ENCODE results near the gene KIZ.

The KIZ gene

GRCh38 chr20:21109144-21109543 lies 16.7 kb upstream of the KIZ start:
- H3K4me3 Mint-ChIP-seq: no peak overlapping the region

GRCh38 chr20:21110811-21111210 lies 15.1 kb upstream of the KIZ start:
- TF ChIP-seq CTCF (IDR thresholded peaks at IDR 0.05): no peak
- Mint-ChIP-seq H3K9me3 (no peaks in the 10 kb centered on the region), H3K36me3 (ENCODE audit: low read depth) (no peaks in the 10 kb centered on the region), H3K4me3 (no peak overlapping the region), H3K27me3 (ENCODE audit: low read depth, poor library complexity) (peaks cover 78% of the 10 kb centered on the region), H3K4me1 (peaks cover 7% of the 10 kb centered on the region), H3K27ac (no peak overlapping the region)
- no peak for DNase-seq

More at GRCh38 chr20:21109144-21109543, 16.7 kb upstream of the KIZ start:
- Mint-ChIP-seq H3K36me3 (ENCODE audit: low read depth) (no peaks in the 10 kb centered on the region), H3K27ac (no peak overlapping the region), H3K27me3 (ENCODE audit: low read depth, poor library complexity) (peaks cover 85% of the 10 kb centered on the region), H3K9me3 (no peaks in the 10 kb centered on the region), H3K4me1 (peaks cover 7% of the 10 kb centered on the region)
- no peak for TF ChIP-seq CTCF (IDR thresholded peaks at IDR 0.05)
- DNase-seq: no peak

GRCh38 chr20:21111416-21111815 lies 14.5 kb upstream of the KIZ start:
- DNase-seq: no peak
- peaks cover 1% of the 10 kb centered on the region for H3K4me1 Mint-ChIP-seq
- no peak overlapping the region for H3K27ac Mint-ChIP-seq
- H3K9me3 Mint-ChIP-seq: no peaks in the 10 kb centered on the region
- no peak overlapping the region for H3K4me3 Mint-ChIP-seq
- peaks cover 72% of the 10 kb centered on the region for H3K27me3 Mint-ChIP-seq (ENCODE audit: low read depth, poor library complexity)
- TF ChIP-seq CTCF (IDR thresholded peaks at IDR 0.05): no peak
- H3K36me3 Mint-ChIP-seq (ENCODE audit: low read depth): no peaks in the 10 kb centered on the region

- Mint-ChIP-seq H3K4me3 (no peak overlapping the region), H3K27me3 (ENCODE audit: low read depth, poor library complexity) (peaks cover 63% of the 10 kb centered on the region), H3K4me1 (no peaks in the 10 kb centered on the region), H3K36me3 (ENCODE audit: low read depth) (no peaks in the 10 kb centered on the region), H3K27ac (no peak overlapping the region), H3K9me3 (no peaks in the 10 kb centered on the region)
- no peak for TF ChIP-seq CTCF (IDR thresholded peaks at IDR 0.05)
- no peak for DNase-seq
Measured at GRCh38 chr20:21113697-21114096, 12.2 kb upstream of the KIZ start.

GRCh38 chr20:21114584-21114983 lies 11.3 kb upstream of the KIZ start:
- no peak for DNase-seq
- H3K4me3 Mint-ChIP-seq: no peak overlapping the region
- H3K36me3 Mint-ChIP-seq (ENCODE audit: low read depth): no peaks in the 10 kb centered on the region
- no peaks in the 10 kb centered on the region for H3K9me3 Mint-ChIP-seq
- no peaks in the 10 kb centered on the region for H3K4me1 Mint-ChIP-seq
- peaks cover 54% of the 10 kb centered on the region for H3K27me3 Mint-ChIP-seq (ENCODE audit: low read depth, poor library complexity)
- H3K27ac Mint-ChIP-seq: no peak overlapping the region
- no peak for TF ChIP-seq CTCF (IDR thresholded peaks at IDR 0.05)

- H3K27me3 Mint-ChIP-seq (ENCODE audit: low read depth, poor library complexity): peaks cover 35% of the 10 kb centered on the region
- peaks cover 4% of the 10 kb centered on the region for H3K9me3 Mint-ChIP-seq
- no peak for TF ChIP-seq CTCF (IDR thresholded peaks at IDR 0.05)
- no peak overlapping the region for H3K27ac Mint-ChIP-seq
- H3K36me3 Mint-ChIP-seq (ENCODE audit: low read depth): no peaks in the 10 kb centered on the region
- H3K4me1 Mint-ChIP-seq: no peaks in the 10 kb centered on the region
- H3K4me3 Mint-ChIP-seq: no peak overlapping the region
- no peak for DNase-seq
Measured at GRCh38 chr20:21117521-21117920, 8.4 kb upstream of the KIZ start.

Measured in nephron progenitor cell (in vitro differentiated cells).